ENCODE results near the gene RTN4. TPM values are rescaled to one million over a fixed set of nuclear protein-coding genes. Genes with fewer than 3 reads are reported as not detected.

Gene RTN4
- total RNA-seq, 4 donors from 2014 or later, result 95.8 to 179 (median 129) TPM

GRCh38 chr2:55052129-55053061 lies 2.1 kb upstream of the RTN4 start:
- peaks cover 11 to 34% (median 12%) of the 10 kb centered on the region in 3 donors for H3K4me1 ChIP-seq
- no peak for DNase-seq
- TF ChIP-seq, protein P1, sequence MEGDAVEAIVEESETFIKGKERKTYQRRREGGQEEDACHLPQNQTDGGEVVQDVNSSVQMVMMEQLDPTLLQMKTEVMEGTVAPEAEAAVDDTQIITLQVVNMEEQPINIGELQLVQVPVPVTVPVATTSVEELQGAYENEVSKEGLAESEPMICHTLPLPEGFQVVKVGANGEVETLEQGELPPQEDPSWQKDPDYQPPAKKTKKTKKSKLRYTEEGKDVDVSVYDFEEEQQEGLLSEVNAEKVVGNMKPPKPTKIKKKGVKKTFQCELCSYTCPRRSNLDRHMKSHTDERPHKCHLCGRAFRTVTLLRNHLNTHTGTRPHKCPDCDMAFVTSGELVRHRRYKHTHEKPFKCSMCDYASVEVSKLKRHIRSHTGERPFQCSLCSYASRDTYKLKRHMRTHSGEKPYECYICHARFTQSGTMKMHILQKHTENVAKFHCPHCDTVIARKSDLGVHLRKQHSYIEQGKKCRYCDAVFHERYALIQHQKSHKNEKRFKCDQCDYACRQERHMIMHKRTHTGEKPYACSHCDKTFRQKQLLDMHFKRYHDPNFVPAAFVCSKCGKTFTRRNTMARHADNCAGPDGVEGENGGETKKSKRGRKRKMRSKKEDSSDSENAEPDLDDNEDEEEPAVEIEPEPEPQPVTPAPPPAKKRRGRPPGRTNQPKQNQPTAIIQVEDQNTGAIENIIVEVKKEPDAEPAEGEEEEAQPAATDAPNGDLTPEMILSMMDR (IDR thresholded peaks at IDR 0.05), result no peak
- no peak for TF ChIP-seq POLR2A (IDR thresholded peaks at IDR 0.05)
- no peaks in the 10 kb centered on the region for H3K9me3 ChIP-seq
- H3K27ac ChIP-seq, result peak overlapping the region; percentile 99 to 100 (median 100)
- 56 to 58% methylated on average over 7 of the region's 7 CpGs for WGBS, 2 donors
- H3K27me3 ChIP-seq, result no peaks in the 10 kb centered on the region
- intact Hi-C loops (cut with DNase I), result no loop called here
- no peaks in the 10 kb centered on the region for H3K36me3 ChIP-seq
- peak overlapping the region in 1 of 4 donors; percentile 81 for H3K4me3 ChIP-seq

DNA sequence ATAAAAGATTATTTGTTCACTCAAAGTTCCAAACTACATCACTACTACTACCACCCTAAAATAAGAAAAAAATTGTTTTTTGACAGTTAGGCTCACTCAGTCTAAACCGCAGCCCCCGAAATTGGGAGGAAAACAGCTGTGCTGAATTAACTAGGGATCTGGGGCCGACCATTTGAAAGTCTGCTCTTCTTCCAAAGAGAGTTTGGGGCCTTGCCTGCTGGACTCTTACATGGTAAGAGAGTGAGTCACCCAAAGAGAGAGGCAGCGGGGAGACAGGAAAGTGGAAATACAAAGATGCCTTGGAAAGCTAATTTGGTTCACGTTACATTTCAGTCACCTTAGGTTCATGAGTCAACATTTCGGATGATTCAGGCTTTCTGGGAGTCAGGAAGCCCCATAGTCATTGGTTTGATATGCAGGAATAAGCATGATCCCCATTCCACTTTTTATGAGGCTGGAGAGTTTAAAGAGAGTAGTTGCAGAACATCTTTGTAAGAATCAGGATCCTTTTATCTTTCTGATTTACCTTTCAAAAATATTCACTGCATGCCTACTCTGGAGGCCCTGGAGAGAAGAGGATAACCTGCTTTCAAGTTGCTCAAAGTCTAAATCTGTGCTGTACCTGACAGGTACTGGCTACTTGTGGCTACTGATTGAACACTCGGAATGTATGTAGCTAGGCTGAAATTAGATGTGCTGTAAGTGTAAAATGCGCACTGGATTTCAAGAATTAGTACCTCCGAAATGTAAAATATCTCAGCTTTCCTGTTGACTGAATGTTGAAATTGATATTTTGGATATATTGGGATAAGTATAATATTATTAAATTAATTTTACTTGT lies 995 bp upstream of the RTN4 start:
- WGBS, 2 donors, result 15 to 19% methylated on average over 9 of the region's 9 CpGs
- TF ChIP-seq, protein P1 (IDR thresholded peaks at IDR 0.05), result no peak
- TF ChIP-seq POLR2A (IDR thresholded peaks at IDR 0.05), result no peak
- no peaks in the 10 kb centered on the region for H3K27me3 ChIP-seq
- intact Hi-C loops (cut with DNase I), result loop anchor here (2.0 kb wide), 1 partner anchor 118 kb away; no protein-coding TSS in a partner anchor
- H3K27ac ChIP-seq, result peak overlapping the region; percentile 99 to 100 (median 100)
- peak overlapping the region; percentile 81 to 98 (median 94) for H3K4me3 ChIP-seq
- DNase-seq, result no peak
- no peaks in the 10 kb centered on the region for H3K9me3 ChIP-seq
- H3K4me1 ChIP-seq, result peaks cover 15 to 45% (median 22%) of the 10 kb centered on the region in 3 donors
- H3K36me3 ChIP-seq, result no peaks in the 10 kb centered on the region

- H3K4me1 ChIP-seq, result peaks cover 22 to 60% (median 26%) of the 10 kb centered on the region in 3 donors
- WGBS, 2 donors, result 0% methylated on average over 1 of the region's 35 CpGs; no CpG with 5 or more reads in 1 of the 2 donors
- intact Hi-C loops (cut with DNase I), result loop anchor here (2.0 kb wide), 1 partner anchor 119 kb away; no protein-coding TSS in a partner anchor
Observed at GRCh38 chr2:55049821-55050099, 491 bp downstream of the RTN4 start.

DNA sequence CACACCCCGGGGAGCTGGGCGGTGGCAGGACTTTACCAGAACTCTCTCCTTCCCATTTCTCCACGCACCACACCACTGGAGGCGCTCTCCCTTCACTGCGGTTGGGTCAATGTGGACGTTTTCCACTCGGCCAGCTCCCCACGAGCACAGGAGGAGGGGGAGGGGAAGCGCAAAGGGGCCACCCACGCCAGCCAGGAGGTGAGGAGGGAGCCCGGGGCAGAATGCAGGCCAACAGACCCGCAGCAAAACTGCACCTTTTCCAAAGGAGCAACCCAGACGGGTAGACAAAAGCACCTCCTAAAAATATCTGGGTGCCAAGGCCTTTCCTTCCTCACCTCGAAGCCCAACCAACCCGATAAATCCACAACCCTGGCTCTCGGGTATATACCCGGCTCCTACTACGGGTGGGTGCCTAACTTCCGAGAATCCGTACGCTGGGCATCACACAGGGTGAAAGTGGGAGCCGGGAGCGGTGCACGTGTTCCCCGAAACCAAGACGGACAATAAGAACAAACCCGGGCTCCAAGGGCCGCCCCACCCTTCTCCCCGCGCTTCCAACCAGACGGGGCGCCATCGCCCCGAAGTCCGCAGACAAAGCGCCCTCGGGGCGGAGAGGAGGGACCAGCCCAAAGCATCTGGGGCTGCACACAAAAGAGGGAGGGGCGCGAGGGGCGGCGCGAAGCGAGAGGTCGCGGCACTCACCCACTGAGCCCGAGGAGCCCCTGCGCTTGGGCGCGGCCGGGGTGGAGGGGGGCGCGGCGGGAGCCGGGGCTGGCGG lies 1.0 kb downstream of the RTN4 start:
- no peaks in the 10 kb centered on the region for H3K9me3 ChIP-seq
- peak overlapping the region; percentile 99 to 100 (median 100) for H3K27ac ChIP-seq
- peaks cover 22 to 65% (median 26%) of the 10 kb centered on the region in 3 donors for H3K4me1 ChIP-seq
- H3K27me3 ChIP-seq, result no peaks in the 10 kb centered on the region
- DNase-seq, result peak; percentile 34
- intact Hi-C loops (cut with DNase I), result no loop called here
- H3K4me3 ChIP-seq, result peak overlapping the region; percentile 81 to 98 (median 94)
- no peaks in the 10 kb centered on the region for H3K36me3 ChIP-seq
- TF ChIP-seq POLR2A (IDR thresholded peaks at IDR 0.05), result peak in 1 of 4 donors; percentile 54
- TF ChIP-seq, protein P1 (IDR thresholded peaks at IDR 0.05), result peak; percentile 47 to 79 (median 62)
- WGBS, 2 donors, result 0% methylated on average over 11 to 13 of the region's 56 CpGs

More at GRCh38 chr2:55049821-55050099, 491 bp downstream of the RTN4 start:
- Histone ChIP-seq H3K36me3 (no peaks in the 10 kb centered on the region), H3K27me3 (no peaks in the 10 kb centered on the region), H3K9me3 (no peaks in the 10 kb centered on the region), H3K27ac (peak overlapping the region; percentile 99 to 100 (median 100)), H3K4me3 (peak overlapping the region; percentile 81 to 98 (median 94))
- DNase-seq, result no peak
- TF ChIP-seq, protein P1 (IDR thresholded peaks at IDR 0.05), result no peak
- no peak for TF ChIP-seq POLR2A (IDR thresholded peaks at IDR 0.05)
